Duodenal mucosa (tissue), 2 donors: Measurements from ENCODE around the gene TMEM178B.

Experiments used
- H3K27ac ChIP-seq: one replicate; pipeline ENCODE4 v1.7.0; 2013; ENCODE audit warnings: low read depth, low read length
- H3K27me3 ChIP-seq, 2 donors: one replicate each; pipeline ENCODE4 v1.7.0; 2013; ENCODE audit warnings: low read length in 2 of 2, control low read depth in 1 of 2; ENCODE audit not compliant: insufficient read depth in 2 of 2, control insufficient read depth in 1 of 2
- H3K36me3 ChIP-seq, 2 donors: one replicate each; pipeline ENCODE4 v1.7.0; 2013; ENCODE audit warnings: low read length in 2 of 2, control low read depth in 1 of 2; ENCODE audit not compliant: insufficient read depth in 2 of 2, control insufficient read depth in 1 of 2
- H3K4me1 ChIP-seq, 2 donors: one replicate each; pipeline ENCODE4 v1.7.0; 2013; ENCODE audit warnings: low read length in 2 of 2, control low read depth in 1 of 2; ENCODE audit not compliant: insufficient read depth in 2 of 2, control insufficient read depth in 1 of 2
- H3K4me3 ChIP-seq, 2 donors: one replicate each; pipeline ENCODE4 v1.7.0; 2013; ENCODE audit warnings: low read length in 2 of 2, low read depth in 1 of 2
- H3K9ac ChIP-seq, 2 donors: one replicate each; pipeline ENCODE4 v1.7.0; 2013; ENCODE audit warnings: low read length in 2 of 2, low read depth in 1 of 2
- H3K9me3 ChIP-seq, 2 donors: one replicate each; pipeline ENCODE4 v1.7.0; 2013; ENCODE audit warnings: low read length in 2 of 2, control low read depth in 1 of 2; ENCODE audit not compliant: control insufficient read depth in 1 of 2

Gene TMEM178B

DNA sequence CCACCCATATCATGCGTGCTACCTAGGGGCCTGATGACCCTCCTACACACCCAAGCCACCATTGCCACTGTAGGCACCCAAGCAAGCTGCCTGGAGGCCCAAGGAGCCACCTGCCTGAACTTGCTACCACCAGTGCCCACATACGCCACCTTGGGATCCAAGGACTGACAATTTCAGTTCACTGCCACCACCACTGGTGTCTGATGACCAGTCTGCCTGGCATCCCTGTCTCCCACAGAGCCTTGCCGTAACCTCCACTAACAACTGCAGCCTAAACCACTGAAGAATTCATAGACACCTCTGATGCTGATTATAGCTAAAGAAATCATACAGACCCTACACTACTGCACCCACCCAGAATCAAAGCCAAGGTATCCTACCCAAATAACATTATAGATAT is 58.8 kb downstream of the TMEM178B start:
- Histone ChIP-seq H3K27me3 (no peaks in the 10 kb centered on the region), H3K4me3 (no peak overlapping the region), H3K4me1 (no peaks in the 10 kb centered on the region), H3K27ac (no peak overlapping the region), H3K9ac (no peak overlapping the region), H3K36me3 (no peaks in the 10 kb centered on the region), H3K9me3 (no peaks in the 10 kb centered on the region)

DNA sequence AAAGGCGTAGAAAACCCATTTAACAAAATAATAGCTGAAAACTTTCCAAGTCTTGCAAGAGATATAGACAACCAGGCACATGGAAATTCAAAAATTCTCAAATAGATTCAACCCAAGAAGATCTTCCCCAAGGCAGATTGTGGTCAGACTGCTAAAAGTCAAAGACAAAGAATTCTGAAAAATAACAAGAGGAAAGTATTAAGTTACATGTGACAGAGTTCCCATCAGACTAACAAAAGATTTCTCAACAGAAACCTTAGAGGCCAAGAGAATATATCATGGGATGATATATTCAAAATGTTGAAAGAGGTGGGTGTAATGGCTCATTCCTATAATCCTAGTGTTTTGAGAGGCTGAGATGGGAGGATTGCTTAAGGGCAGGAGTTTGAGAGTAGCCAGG is 59.8 kb downstream of the TMEM178B start:
- H3K9me3 ChIP-seq: no peaks in the 10 kb centered on the region
- no peaks in the 10 kb centered on the region for H3K27me3 ChIP-seq
- H3K4me1 ChIP-seq: no peaks in the 10 kb centered on the region
- no peak overlapping the region for H3K9ac ChIP-seq
- H3K4me3 ChIP-seq: no peak overlapping the region
- H3K36me3 ChIP-seq: no peaks in the 10 kb centered on the region
- no peak overlapping the region for H3K27ac ChIP-seq

DNA sequence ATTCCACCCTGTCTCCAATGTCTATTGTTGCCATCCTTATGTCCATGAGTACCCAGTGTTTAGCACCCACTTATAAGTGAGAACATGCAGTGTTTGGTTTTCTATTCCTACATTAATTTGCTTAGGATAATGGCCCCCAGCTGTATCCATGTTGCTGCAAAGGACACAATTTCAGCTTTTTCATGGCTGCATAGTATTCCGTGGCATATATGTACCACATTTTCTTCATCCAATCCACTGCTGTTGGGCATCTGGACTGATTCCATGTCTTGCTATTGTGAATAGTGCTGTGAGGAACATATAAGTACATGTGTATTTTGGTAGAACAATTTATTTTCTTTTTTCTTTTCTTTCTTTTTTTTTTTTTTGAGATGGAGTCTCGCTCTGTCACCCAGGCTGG is 68.2 kb downstream of the TMEM178B start:
- Histone ChIP-seq H3K27ac (no peak overlapping the region), H3K4me3 (no peak overlapping the region), H3K36me3 (no peaks in the 10 kb centered on the region), H3K4me1 (no peaks in the 10 kb centered on the region), H3K27me3 (no peaks in the 10 kb centered on the region), H3K9ac (no peak overlapping the region), H3K9me3 (no peaks in the 10 kb centered on the region)

DNA sequence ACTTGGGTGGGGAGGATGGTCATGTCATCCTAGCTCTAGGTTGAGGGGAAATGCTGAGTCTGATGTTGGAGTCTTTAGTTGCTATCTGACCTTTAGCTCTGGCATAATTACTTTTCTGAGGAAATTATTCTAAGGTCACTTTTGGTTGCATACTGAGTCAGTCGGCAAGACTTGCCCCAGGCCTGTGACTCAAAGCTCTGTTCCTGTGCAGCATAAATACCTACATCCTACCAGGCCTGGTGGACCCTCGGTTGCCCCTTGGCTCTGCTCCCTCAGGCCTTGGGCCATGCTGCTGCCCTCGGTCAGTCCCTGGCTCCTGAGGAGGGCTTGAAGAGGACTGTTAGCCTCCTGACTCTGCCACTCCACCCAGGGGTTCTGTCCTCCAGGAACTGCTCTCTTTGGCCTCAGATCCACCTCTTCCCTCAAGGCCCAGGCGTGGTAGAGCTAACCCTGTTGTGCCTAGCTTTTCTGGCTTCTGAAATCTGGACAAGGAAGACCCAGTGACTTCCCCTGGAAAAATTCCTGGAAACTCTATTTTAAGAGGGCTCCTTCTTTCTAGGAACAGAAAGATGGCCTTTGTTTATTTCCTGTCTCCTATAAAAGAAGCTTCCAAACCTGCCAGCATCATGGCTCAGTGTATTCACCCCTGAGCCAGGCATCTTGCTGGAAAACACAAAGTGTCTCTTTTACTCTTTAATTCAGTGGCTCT is 71.2 kb downstream of the TMEM178B start:
- Histone ChIP-seq H3K27me3 (no peaks in the 10 kb centered on the region), H3K9ac (no peak overlapping the region), H3K9me3 (no peaks in the 10 kb centered on the region), H3K4me1 (no peaks in the 10 kb centered on the region), H3K36me3 (no peaks in the 10 kb centered on the region), H3K4me3 (no peak overlapping the region), H3K27ac (no peak overlapping the region)

DNA sequence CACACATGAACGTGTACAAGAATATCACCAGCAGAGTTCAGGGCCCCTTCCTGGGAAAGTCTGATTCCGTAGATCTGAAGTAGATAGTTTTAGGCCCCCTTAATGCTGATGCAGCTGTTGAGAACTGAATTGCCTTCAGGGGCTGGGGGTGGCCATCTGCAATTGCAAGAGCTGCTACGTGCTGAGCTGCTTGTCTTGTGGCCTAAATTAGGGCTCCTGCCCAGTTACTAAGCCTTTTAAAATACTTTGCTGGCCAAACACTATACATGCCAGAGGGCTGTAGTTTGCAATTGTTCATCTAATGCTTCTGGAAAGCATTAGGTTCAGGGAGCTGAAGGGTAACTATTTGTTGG is 71.7 kb downstream of the TMEM178B start:
- no peak overlapping the region for H3K4me3 ChIP-seq
- no peaks in the 10 kb centered on the region for H3K36me3 ChIP-seq
- no peaks in the 10 kb centered on the region for H3K9me3 ChIP-seq
- no peaks in the 10 kb centered on the region for H3K4me1 ChIP-seq
- no peak overlapping the region for H3K9ac ChIP-seq
- no peak overlapping the region for H3K27ac ChIP-seq
- H3K27me3 ChIP-seq: no peaks in the 10 kb centered on the region

DNA sequence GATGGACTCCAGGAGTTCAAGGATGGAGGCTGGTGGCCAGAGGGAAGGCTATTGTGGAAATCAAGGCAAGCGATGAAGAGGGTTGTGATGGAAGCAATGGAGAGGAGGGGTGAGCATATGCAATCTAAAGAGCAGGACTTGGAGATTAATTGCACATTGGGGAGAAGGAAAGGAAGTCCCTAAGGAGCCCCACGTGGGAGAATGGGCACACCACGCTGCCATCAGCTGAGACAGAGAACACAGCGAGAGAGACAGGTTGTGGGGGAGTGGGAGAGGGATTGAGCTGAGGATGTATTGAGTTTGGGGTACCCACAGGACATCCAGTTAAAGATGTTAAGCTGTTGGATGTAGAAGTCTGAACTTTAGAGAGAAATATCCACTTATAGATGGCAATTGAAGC is 73.6 kb downstream of the TMEM178B start:
- Histone ChIP-seq H3K9ac (no peak overlapping the region), H3K27ac (no peak overlapping the region), H3K36me3 (no peaks in the 10 kb centered on the region), H3K9me3 (no peaks in the 10 kb centered on the region), H3K27me3 (no peaks in the 10 kb centered on the region), H3K4me3 (no peak overlapping the region), H3K4me1 (no peaks in the 10 kb centered on the region)

DNA sequence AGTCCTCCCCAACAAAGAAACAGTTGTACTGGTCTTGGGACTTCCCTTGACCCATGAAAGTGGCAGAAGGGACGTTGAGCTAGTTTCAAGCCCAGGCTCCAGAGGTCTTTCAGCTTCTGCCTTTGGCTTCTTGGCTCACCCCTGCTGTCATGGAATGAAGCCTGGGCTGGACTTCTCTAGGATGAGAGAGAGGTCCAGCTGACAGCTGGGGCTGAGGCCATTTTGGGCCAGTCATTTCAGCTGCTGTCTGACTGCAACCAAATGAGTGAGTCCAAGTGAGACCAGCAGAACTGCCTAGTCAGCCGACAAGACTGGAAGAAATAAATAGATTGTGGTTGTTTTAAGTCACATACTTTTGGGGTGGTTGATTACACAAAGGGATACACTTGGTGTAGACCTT is 76.6 kb downstream of the TMEM178B start:
- H3K9me3 ChIP-seq: no peaks in the 10 kb centered on the region

DNA sequence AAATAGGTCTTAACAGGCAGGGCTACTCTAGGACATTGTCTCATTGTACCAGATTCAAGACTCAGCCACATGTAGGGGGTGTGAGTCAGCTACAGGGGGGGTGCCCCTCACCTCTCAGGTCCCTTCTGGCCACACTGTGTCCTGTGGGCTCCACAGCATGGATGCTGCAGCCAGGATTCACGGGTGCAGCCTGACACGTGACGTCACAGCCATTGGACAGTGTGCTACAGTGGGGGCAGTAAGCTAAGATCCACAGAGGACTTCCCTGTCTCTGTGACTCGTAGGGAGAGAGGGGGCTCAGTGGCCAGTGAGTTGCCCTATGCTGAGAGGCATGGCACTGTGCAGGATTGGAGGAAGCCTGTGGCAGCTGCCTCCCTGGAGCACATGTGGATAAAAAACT is 77.9 kb downstream of the TMEM178B start:
- no peak overlapping the region for H3K27ac ChIP-seq
- no peaks in the 10 kb centered on the region for H3K9me3 ChIP-seq
- H3K4me3 ChIP-seq: no peak overlapping the region
- no peaks in the 10 kb centered on the region for H3K27me3 ChIP-seq
- H3K4me1 ChIP-seq: no peaks in the 10 kb centered on the region
- H3K36me3 ChIP-seq: no peaks in the 10 kb centered on the region
- H3K9ac ChIP-seq: no peak overlapping the region

More for the DNA sequence above, 76.6 kb downstream of the TMEM178B start:
- Histone ChIP-seq H3K9ac (no peak overlapping the region), H3K27me3 (no peaks in the 10 kb centered on the region), H3K36me3 (no peaks in the 10 kb centered on the region), H3K27ac (no peak overlapping the region), H3K4me3 (no peak overlapping the region), H3K4me1 (no peaks in the 10 kb centered on the region)

DNA sequence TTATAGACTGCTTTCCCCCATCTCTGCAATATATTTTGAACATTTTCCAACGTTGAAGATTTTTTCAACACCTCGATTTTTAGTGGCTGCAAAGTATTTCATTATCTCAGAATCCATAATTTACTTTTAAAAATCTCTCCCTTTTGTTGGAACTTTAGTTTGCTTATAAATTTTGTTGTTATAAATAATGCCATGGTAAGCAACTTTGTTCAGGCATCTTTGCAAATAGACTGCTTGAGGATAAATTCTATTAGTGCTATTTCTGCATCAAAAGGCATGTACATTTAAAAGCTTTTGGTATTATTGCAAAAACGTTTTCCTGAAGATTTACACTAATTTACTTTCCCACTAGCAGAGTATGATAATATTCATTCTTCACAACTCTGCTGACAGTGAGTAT is 79.4 kb downstream of the TMEM178B start:
- no peaks in the 10 kb centered on the region for H3K4me1 ChIP-seq
- H3K36me3 ChIP-seq: no peaks in the 10 kb centered on the region
- no peak overlapping the region for H3K9ac ChIP-seq
- H3K27ac ChIP-seq: no peak overlapping the region
- no peak overlapping the region for H3K4me3 ChIP-seq
- no peaks in the 10 kb centered on the region for H3K9me3 ChIP-seq
- no peaks in the 10 kb centered on the region for H3K27me3 ChIP-seq

DNA sequence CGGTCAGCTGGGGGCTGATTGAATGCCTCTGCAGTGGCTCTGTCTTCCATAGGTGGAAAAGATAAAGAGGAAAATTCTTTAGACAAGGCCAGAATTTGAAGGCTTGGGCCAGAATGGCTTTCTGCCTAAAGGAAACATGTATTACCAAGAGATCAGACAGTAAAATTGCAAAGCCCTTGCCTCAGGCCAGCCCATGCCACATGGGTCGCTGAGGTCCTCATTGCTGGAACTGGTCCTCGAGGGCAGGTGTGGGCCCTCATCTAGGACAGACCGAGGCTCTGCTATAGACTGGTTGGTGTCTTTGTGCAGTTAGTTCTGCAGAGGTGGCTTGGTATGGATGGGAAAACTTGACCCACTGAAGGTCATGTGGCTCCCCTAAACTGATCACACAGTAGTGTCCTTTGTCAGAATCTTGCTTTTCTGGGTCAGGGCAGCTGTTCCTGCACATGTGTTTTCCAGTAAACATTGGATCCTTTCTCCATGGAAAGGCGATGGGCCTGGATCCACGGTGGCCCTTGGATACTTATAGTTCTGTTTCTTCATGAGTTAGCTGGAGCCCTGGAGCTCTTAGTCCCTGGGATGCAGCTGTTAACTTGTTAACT is 80.4 kb downstream of the TMEM178B start:
- H3K27me3 ChIP-seq: no peaks in the 10 kb centered on the region
- H3K9me3 ChIP-seq: no peaks in the 10 kb centered on the region
- H3K4me3 ChIP-seq: no peak overlapping the region
- H3K4me1 ChIP-seq: no peaks in the 10 kb centered on the region
- H3K36me3 ChIP-seq: no peaks in the 10 kb centered on the region
- no peak overlapping the region for H3K9ac ChIP-seq
- H3K27ac ChIP-seq: no peak overlapping the region
